Mucosa of descending colon (tissue), 3 donors: ENCODE data around the gene HBE1. TPM values are rescaled to one million over a fixed set of nuclear protein-coding genes. Genes with fewer than 3 reads are reported as not detected.

Experiments used
- ATAC-seq: fragments of 200-7000 bp; cut with Tn5 transposase; one replicate; pipeline ENCODE4 v1.9.1; 2020; ENCODE audit warnings: mild to moderate bottlenecking, moderate library complexity
- DNase-seq, 3 donors: peaks; one replicate each; pipeline ENCODE4 v3.0.0-alpha.2; 2020
- H3K36me3 ChIP-seq: fragments of 200-600 bp; one replicate; pipeline ENCODE4 v1.8.0; 2021; ENCODE audit warnings: low read depth, mild to moderate bottlenecking
- H3K4me1 ChIP-seq: fragments of 200-600 bp; one replicate; pipeline ENCODE4 v1.8.0; 2021; ENCODE audit warnings: low read depth, mild to moderate bottlenecking
- H3K4me3 ChIP-seq: fragments of 200-600 bp; one replicate; pipeline ENCODE4 v1.8.0; 2021; ENCODE audit warnings: mild to moderate bottlenecking
- H3K9me3 ChIP-seq: fragments of 200-600 bp; one replicate; pipeline ENCODE4 v1.8.0; 2021; ENCODE audit warnings: mild to moderate bottlenecking
- intact Hi-C, 2 donors: fragments of 100-400 bp; cut with DNase I in 1 of 2; cut with micrococcal nuclease in 1 of 2; formaldehyde crosslinking; loops; one replicate each; pipeline versions ENCODE4 v1.11.0 to v1.11.1; 2022; cut with DNase I, micrococcal nuclease
- total RNA-seq, 3 donors: library from RNA; stranded (reverse); fragmentation: NEBNext Ultra II Directional in 2 of 3; extraction: Animal tissue kit (Norgen Biotek cat#: 25700) in 2 of 3; gene quantifications; one replicate each; pipeline versions ENCODE4 v1.2.1 to v1.2.4, GENCODE V29; 2021 to 2023
- TF ChIP-seq, protein P1 (sequence below): fragments of 200-600 bp; IDR thresholded peaks from one replicate; pipeline ENCODE4 v1.8.0; 2022; ENCODE audit warnings: antibody characterized with exemption, mild to moderate bottlenecking
- donor health status: DM: no; HTN: no; CAD: no; lungs with moderate emphysema.
- donor health status: DM: no; HTN: no; CAD: no.
- donor health status: DM: no; HTN: yes; CAD: no.

Gene HBE1
- total RNA-seq, 3 donors from 2014 or later = not detected

DNA sequence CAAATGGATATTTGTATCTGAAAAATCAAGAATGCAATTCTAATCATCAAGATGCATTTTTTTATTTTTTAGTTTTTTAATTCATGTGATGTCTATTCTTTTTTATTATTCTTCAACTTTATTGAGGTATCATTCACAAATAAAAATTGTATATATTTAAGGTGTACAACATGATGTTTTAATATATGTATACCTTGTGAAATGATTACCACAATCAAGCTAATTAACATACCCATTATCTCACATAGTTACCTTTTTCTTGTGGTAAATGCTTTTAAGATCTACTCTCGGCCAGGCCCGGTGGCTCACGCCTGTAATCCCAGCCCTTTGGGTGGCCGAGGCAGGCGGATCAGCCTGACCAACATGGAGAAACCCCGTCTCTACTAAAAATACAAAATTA, 46.6 kb downstream of the HBE1 start:
- ATAC-seq = no peak
- intact Hi-C loops = no loop called here
- H3K4me3 ChIP-seq = no peak overlapping the region

More for the DNA sequence above, 46.6 kb downstream of the HBE1 start:
- H3K9me3 ChIP-seq = no peaks in the 10 kb centered on the region
- DNase-seq = no peak
- H3K4me1 ChIP-seq = no peaks in the 10 kb centered on the region
- no peaks in the 10 kb centered on the region for H3K36me3 ChIP-seq
- TF ChIP-seq, protein P1, sequence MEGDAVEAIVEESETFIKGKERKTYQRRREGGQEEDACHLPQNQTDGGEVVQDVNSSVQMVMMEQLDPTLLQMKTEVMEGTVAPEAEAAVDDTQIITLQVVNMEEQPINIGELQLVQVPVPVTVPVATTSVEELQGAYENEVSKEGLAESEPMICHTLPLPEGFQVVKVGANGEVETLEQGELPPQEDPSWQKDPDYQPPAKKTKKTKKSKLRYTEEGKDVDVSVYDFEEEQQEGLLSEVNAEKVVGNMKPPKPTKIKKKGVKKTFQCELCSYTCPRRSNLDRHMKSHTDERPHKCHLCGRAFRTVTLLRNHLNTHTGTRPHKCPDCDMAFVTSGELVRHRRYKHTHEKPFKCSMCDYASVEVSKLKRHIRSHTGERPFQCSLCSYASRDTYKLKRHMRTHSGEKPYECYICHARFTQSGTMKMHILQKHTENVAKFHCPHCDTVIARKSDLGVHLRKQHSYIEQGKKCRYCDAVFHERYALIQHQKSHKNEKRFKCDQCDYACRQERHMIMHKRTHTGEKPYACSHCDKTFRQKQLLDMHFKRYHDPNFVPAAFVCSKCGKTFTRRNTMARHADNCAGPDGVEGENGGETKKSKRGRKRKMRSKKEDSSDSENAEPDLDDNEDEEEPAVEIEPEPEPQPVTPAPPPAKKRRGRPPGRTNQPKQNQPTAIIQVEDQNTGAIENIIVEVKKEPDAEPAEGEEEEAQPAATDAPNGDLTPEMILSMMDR = no peak

Other genes with a start within 250 kb of the HBE1 start
- gene OR52J3, start 223.4 kb downstream of the HBE1 start, total RNA-seq = not detected
- not detected for gene OR52E2, start 210.3 kb downstream of the HBE1 start, total RNA-seq
- not detected for gene OR52E1, start 200.4 kb downstream of the HBE1 start, total RNA-seq
- gene OR52A5, start 131.6 kb downstream of the HBE1 start, total RNA-seq = not detected
- not detected for gene OR52A1, start 115.2 kb downstream of the HBE1 start, total RNA-seq
- not detected for gene OR51V1, start 69.3 kb downstream of the HBE1 start, total RNA-seq
- gene HBB, start 42.9 kb downstream of the HBE1 start, total RNA-seq = 10 to 100 TPM in 1 of 3 donors, 1 to 10 TPM in 2; 2.5 to 11.1 (median 3.3) TPM
- not detected for gene HBD, start 35.5 kb downstream of the HBE1 start, total RNA-seq
- not detected for gene HBG1, start 20.1 kb downstream of the HBE1 start, total RNA-seq
- not detected for gene HBG2, start 15.2 kb downstream of the HBE1 start, total RNA-seq
- gene OR51B4, start 32.0 kb upstream of the HBE1 start, total RNA-seq = not detected
- not detected for gene OR51B2, start 54.4 kb upstream of the HBE1 start, total RNA-seq
- gene OR51B5, start 73.6 kb upstream of the HBE1 start, total RNA-seq = not detected
- gene OR51B6, start 81.6 kb upstream of the HBE1 start, total RNA-seq = not detected
- gene OR51M1, start 113.9 kb upstream of the HBE1 start, total RNA-seq = not detected
- not detected for gene OR51Q1, start 152.2 kb upstream of the HBE1 start, total RNA-seq
- gene OR51I1, start 171.6 kb upstream of the HBE1 start, total RNA-seq = not detected
- not detected for gene OR51I2, start 179.4 kb upstream of the HBE1 start, total RNA-seq
- not detected for gene OR52D1, start 218.7 kb upstream of the HBE1 start, total RNA-seq
- under 1 TPM in 2 of 3 donors, not detected in 1; 0.22 to 0.23 TPM for gene UBQLN3, start 240.0 kb upstream of the HBE1 start, total RNA-seq
- gene UBQLNL, start 246.8 kb upstream of the HBE1 start, total RNA-seq = under 1 TPM; 0.32 to 0.49 (median 0.34) TPM